Testis (tissue), 3 donors: ENCODE measurements around the gene ANO9. TPM values are rescaled to one million over a fixed set of nuclear protein-coding genes. Genes with fewer than 3 reads are reported as not detected.

Experiments
- DNase-seq: peaks from one replicate; pipeline ENCODE4 v3.0.0-alpha.2; 2019
- H3K27ac ChIP-seq, 2 donors: fragments of 200-600 bp; sonication (generic); one replicate each; pipeline ENCODE4 v1.5.1; 2019
- H3K27me3 ChIP-seq: fragments of 200-600 bp; sonication (generic); one replicate; pipeline ENCODE4 v1.5.1; 2019
- H3K36me3 ChIP-seq: fragments of 200-600 bp; sonication (generic); one replicate; pipeline ENCODE4 v1.5.1; 2017; ENCODE audit warnings: low read depth; ENCODE audit errors: missing control alignments
- H3K4me1 ChIP-seq: fragments of 200-600 bp; sonication (generic); one replicate; pipeline ENCODE4 v1.5.1; 2019
- H3K4me3 ChIP-seq, 2 donors: fragments of 200-600 bp; sonication (generic); one replicate each; pipeline ENCODE4 v1.5.1; 2017 to 2019
- H3K9me3 ChIP-seq: fragments of 200-600 bp; sonication (generic); one replicate; pipeline ENCODE4 v1.5.1; 2017
- POLR2A ChIP-seq: fragments of 450-650 bp; IDR thresholded peaks from one replicate; pipeline ENCODE4 v1.6.1; 2017; ENCODE audit warnings: antibody characterized with exemption, mild to moderate bottlenecking, moderate library complexity
- WGBS, 2 donors: methylation state at CpG; one replicate each; pipeline ENCODE4 v1.1.5; 2018; 5-methylcytosine and 5-hydroxymethylcytosine counted together
- intact Hi-C: fragments of 100-400 bp; cut with DNase I; formaldehyde crosslinking; loops from one replicate; pipeline ENCODE4 v1.15.1; 2023; ENCODE audit warnings: low total_unique reads
- polyA plus RNA-seq: library from polyadenylated mRNA; stranded (reverse); fragments of 350-450 nt; fragmentation: Illumina TruSeq; extraction: RNeasy Lipid Tissue Mini Kit (QIAGEN cat#74804); gene quantifications from one replicate; pipeline ENCODE4 v1.2.3, GENCODE V29; 2014; ENCODE audit warnings: low read depth, low replicate concordance; ENCODE audit not compliant: insufficient read depth
- total RNA-seq, 2 donors: library from RNA; depleted of rRNA; stranded (reverse); fragments of >200 nt; gene quantifications; one replicate each; pipeline ENCODE4 v1.2.3, GENCODE V29; 2016
- TF ChIP-seq, protein P1 (sequence below), 3 experiments: fragments of 450-650 bp in 2 of 3; fragments of 200-600 bp in 1 of 3; sonication (generic) in 1 of 3; IDR thresholded peaks; one replicate each; pipeline ENCODE4 v1.5.1; 2016 to 2019; ENCODE audit warnings: antibody characterized with exemption in 3 of 3, mild to moderate bottlenecking in 2 of 3, moderate library complexity in 1 of 3

Gene ANO9
- total and polyA plus RNA-seq, 3 donors from 2014 or later = 1.6 to 2.9 (median 1.9) TPM

DNA sequence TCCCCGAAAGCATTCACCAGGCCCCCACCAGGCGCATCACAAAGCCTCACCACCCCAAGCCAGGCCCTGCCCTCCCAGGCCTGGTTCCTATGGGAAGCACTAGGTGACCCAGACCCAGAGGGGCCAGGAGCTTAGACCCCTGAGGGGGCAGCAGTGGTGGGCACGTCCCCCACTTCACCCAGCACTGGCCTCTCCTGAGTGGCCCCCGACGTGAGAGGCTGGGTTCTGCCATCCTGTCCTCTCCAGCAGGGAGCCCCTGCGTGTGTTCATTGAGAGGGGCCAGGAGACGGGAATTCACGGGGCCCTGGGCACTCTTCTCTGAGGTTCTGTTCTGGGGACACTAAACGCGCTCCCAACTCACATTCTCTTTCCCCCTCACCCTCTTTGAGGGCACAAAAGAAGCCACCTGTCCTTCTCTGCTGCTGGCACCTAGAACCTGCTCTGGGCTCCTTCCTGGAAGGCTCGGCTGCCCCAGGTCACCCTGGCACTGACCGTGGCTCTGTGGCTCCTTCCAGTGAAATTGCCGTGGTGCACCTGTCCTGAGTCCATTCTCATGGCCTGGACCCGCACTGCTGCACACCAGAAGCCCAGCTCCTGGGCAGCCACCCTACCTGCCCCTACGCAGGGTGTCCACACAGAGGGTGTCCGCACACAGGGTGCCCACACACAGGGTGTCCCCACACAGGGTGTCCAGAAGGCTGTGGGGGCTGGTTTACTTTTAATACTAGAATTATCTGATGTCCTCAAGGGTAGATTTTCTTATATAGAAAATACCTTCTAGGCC, 20.5 kb upstream of the ANO9 start:
- TF ChIP-seq, protein P1, sequence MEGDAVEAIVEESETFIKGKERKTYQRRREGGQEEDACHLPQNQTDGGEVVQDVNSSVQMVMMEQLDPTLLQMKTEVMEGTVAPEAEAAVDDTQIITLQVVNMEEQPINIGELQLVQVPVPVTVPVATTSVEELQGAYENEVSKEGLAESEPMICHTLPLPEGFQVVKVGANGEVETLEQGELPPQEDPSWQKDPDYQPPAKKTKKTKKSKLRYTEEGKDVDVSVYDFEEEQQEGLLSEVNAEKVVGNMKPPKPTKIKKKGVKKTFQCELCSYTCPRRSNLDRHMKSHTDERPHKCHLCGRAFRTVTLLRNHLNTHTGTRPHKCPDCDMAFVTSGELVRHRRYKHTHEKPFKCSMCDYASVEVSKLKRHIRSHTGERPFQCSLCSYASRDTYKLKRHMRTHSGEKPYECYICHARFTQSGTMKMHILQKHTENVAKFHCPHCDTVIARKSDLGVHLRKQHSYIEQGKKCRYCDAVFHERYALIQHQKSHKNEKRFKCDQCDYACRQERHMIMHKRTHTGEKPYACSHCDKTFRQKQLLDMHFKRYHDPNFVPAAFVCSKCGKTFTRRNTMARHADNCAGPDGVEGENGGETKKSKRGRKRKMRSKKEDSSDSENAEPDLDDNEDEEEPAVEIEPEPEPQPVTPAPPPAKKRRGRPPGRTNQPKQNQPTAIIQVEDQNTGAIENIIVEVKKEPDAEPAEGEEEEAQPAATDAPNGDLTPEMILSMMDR (IDR thresholded peaks at IDR 0.05) = no peak
- TF ChIP-seq POLR2A = no peak
- Histone ChIP-seq H3K4me3 (no peak overlapping the region), H3K36me3 (no peaks in the 10 kb centered on the region), H3K4me1 (no peaks in the 10 kb centered on the region), H3K27me3 (no peaks in the 10 kb centered on the region), H3K9me3 (no peaks in the 10 kb centered on the region), H3K27ac (no peak overlapping the region)
- 91 to 93% methylated on average over 12 to 16 of the region's 16 CpGs for WGBS, 2 donors
- intact Hi-C loops = no loop called here
- no peak for DNase-seq

DNA sequence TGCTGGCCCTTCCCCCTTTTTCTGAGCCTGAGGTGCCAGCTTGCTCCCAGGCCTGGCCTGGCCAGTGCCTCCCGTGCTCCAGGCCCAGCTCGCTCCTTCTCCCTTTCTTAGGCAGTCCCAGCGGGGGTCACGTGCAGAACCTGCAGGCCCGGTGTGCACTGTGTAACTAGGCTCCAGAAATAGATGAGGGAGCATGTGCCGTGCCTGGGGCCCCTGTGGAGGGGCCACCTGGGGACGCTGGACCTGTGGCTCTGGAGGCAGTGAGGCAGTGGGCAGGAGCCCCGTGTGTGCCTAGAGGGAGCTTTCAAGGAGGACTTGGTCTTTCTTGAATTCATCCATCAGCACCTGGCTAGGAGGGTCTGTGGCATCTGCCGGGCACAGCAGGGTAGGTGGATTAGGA, 19.8 kb upstream of the ANO9 start:
- no peaks in the 10 kb centered on the region for H3K9me3 ChIP-seq
- no peaks in the 10 kb centered on the region for H3K27me3 ChIP-seq
- no peak for TF ChIP-seq POLR2A
- TF ChIP-seq, protein P1 (IDR thresholded peaks at IDR 0.05) = no peak
- WGBS, 2 donors = 89 to 90% methylated on average over 7 to 9 of the region's 9 CpGs
- no peaks in the 10 kb centered on the region for H3K36me3 ChIP-seq
- no peak overlapping the region for H3K4me3 ChIP-seq
- H3K4me1 ChIP-seq = no peaks in the 10 kb centered on the region
- no peak overlapping the region for H3K27ac ChIP-seq
- intact Hi-C loops = no loop called here
- DNase-seq = no peak

DNA sequence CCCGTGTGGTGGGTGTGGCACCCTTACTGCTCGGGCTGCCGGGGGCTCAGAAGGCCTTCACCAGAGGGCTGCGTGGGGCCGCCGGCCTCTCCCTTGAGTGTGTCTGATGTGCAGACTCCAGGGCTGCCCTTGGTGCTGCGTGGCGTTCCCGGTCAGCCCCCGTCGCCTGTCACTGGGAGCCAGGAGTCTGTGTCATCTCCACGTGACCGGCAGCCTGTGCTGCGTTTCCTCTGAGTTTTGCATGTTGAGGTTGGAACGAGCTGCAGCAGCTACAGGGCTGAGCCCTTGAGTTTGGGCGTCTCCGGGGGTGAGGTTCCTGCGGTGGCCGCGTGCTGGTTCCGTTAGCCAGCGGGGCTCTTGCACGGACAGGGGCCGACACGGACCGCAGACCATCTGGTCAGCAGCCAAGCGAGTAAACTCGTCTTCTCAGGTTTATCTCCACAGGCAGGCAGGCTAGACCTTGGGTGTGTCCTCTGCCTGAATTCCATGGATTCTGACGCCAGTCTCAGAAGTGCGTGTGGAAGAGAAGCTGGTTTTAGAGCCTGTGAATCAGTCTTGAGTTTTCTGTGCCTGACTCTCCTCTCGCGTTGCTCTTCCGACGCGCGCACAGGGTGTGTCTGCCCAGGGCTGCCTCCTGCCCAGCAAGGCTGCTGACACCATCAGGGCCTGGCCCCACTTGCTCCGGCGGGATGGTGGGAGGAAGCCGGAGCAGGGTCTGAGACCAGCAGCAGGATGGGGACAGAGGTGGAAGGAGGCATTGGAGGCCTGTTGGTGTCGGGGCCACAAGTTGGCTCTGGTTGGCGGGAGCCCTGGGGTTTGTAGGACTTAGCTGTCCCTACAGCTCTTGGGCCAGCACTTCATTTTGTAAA, 18.8 kb upstream of the ANO9 start:
- H3K36me3 ChIP-seq = no peaks in the 10 kb centered on the region
- intact Hi-C loops = no loop called here
- DNase-seq = no peak
- H3K27me3 ChIP-seq = no peaks in the 10 kb centered on the region
- H3K9me3 ChIP-seq = no peaks in the 10 kb centered on the region
- 92 to 97% methylated on average over 11 to 38 of the region's 41 CpGs for WGBS, 2 donors
- H3K27ac ChIP-seq = no peak overlapping the region
- H3K4me3 ChIP-seq = no peak overlapping the region
- TF ChIP-seq POLR2A = no peak
- no peaks in the 10 kb centered on the region for H3K4me1 ChIP-seq

DNA sequence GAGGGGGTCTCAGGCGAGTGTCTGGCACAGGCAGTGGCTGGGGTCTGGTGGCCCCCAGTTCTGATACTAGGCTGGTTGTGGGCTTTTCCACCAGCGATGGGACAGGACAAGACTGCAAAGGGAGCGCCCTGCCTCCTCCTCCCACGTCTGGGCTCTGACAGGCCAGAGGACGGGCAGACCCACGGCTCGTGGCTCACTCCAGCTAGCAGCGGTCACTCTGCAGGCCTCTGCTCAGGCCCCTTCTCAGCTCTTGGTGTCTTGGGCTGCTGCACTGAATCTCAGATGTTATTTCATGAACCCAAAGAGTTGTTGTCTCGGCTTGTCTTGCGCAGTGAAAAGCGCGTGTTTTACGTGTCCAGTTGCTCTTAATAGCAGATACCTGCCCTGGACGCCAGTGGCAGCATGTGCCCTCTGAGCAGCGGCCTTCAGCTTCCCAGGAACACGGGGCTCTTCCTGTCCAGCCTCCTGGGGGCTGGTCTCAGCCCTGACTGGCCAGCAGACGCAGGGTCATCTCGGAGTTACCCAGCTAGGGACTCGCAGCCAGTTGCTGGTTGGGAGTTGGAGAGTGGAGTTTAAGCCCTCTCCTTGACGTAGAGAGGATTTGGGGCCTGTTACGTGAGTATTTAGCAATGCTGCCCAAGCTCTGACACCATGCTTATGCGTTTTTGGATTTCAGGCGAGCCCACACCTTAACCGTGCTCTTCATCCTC, 17.9 kb upstream of the ANO9 start:
- no peak overlapping the region for H3K4me3 ChIP-seq
- TF ChIP-seq, protein P1 (IDR thresholded peaks at IDR 0.05) = no peak
- no peak for TF ChIP-seq POLR2A
- intact Hi-C loops = no loop called here
- no peaks in the 10 kb centered on the region for H3K27me3 ChIP-seq
- DNase-seq = no peak
- peaks cover 4% of the 10 kb centered on the region for H3K4me1 ChIP-seq
- no peaks in the 10 kb centered on the region for H3K9me3 ChIP-seq
- H3K27ac ChIP-seq = no peak overlapping the region
- no peaks in the 10 kb centered on the region for H3K36me3 ChIP-seq
- WGBS, 2 donors = 92 to 93% methylated on average over 16 to 24 of the region's 24 CpGs
